PFSK-1 (cell line): ENCODE data around the gene TSPAN13.

ENCODE experiments used
- POLR2AphosphoS5 ChIP-seq: IDR thresholded peaks from 2 replicates; pipeline ENCODE4 v1.6.1; 2012; ENCODE audit warnings: low read depth, mild to moderate bottlenecking, control low read depth, low read length, moderate library complexity
- TAF1 ChIP-seq: IDR thresholded peaks from 2 replicates; pipeline ENCODE4 v1.6.1; 2012; ENCODE audit warnings: low read length, control low read depth, borderline replicate concordance; ENCODE audit not compliant: insufficient read depth
- TF ChIP-seq, protein P1 (sequence below), 2 experiments: IDR thresholded peaks; 2 replicates each; pipeline versions ENCODE4 v1.6.1 to v1.8.0; 2011 to 2012; ENCODE audit warnings: low read depth in 2 of 2, low read length in 2 of 2, control low read depth in 1 of 2, inconsistent platforms in 1 of 2, mild to moderate bottlenecking in 1 of 2, moderate library complexity in 1 of 2; ENCODE audit not compliant: insufficient read depth in 1 of 2

DNA sequence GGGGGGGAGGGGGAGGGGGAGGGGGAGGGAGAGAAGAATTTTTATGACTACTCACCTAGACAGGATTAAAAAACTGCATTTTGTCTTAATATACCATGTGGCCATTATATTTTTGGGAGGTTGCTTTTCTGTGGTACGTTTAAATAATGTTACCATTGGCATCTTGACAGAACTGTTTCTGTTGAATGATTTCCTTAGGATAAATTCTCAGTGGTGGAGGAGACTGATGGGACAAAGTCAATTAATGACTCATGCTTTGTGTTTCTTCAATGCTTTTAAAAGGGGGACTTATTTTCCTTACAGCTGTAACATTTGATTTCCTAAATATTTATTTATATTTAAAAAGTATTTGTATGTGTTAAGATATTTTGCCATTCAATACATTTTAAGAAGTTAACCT is 37.5 kb downstream of the TSPAN13 start:
- no peak for TF ChIP-seq TAF1
- no peak for TF ChIP-seq POLR2AphosphoS5
- TF ChIP-seq, protein P1, sequence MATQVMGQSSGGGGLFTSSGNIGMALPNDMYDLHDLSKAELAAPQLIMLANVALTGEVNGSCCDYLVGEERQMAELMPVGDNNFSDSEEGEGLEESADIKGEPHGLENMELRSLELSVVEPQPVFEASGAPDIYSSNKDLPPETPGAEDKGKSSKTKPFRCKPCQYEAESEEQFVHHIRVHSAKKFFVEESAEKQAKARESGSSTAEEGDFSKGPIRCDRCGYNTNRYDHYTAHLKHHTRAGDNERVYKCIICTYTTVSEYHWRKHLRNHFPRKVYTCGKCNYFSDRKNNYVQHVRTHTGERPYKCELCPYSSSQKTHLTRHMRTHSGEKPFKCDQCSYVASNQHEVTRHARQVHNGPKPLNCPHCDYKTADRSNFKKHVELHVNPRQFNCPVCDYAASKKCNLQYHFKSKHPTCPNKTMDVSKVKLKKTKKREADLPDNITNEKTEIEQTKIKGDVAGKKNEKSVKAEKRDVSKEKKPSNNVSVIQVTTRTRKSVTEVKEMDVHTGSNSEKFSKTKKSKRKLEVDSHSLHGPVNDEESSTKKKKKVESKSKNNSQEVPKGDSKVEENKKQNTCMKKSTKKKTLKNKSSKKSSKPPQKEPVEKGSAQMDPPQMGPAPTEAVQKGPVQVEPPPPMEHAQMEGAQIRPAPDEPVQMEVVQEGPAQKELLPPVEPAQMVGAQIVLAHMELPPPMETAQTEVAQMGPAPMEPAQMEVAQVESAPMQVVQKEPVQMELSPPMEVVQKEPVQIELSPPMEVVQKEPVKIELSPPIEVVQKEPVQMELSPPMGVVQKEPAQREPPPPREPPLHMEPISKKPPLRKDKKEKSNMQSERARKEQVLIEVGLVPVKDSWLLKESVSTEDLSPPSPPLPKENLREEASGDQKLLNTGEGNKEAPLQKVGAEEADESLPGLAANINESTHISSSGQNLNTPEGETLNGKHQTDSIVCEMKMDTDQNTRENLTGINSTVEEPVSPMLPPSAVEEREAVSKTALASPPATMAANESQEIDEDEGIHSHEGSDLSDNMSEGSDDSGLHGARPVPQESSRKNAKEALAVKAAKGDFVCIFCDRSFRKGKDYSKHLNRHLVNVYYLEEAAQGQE (IDR thresholded peaks at IDR 0.05; ENCODE audit: insufficient read depth in 1 of 2, low read depth in 2 of 2, low read length in 2 of 2), result no peak
